HG02623 (cell line): Measurements from ENCODE around the gene CDKN2D.

Source experiments
- ATAC-seq: cut with Tn5 transposase; IDR thresholded peaks from one replicate; pipeline ENCODE4 v1.9.1; 2021; ENCODE audit warnings: moderate library complexity; ENCODE audit not compliant: unreplicated experiment

Gene CDKN2D

GRCh38 chr19:10521461-10522171, 47.2 kb downstream of the CDKN2D start:
- ATAC-seq: no peak

- ATAC-seq: no peak
These were observed 48.0 kb downstream of the CDKN2D start for GRCh38 chr19:10520652-10521318.

GRCh38 chr19:10519421-10519820, 49.4 kb downstream of the CDKN2D start:
- ATAC-seq: no peak

GRCh38 chr19:10518444-10519361, 50.1 kb downstream of the CDKN2D start:
- ATAC-seq: no peak

DNA sequence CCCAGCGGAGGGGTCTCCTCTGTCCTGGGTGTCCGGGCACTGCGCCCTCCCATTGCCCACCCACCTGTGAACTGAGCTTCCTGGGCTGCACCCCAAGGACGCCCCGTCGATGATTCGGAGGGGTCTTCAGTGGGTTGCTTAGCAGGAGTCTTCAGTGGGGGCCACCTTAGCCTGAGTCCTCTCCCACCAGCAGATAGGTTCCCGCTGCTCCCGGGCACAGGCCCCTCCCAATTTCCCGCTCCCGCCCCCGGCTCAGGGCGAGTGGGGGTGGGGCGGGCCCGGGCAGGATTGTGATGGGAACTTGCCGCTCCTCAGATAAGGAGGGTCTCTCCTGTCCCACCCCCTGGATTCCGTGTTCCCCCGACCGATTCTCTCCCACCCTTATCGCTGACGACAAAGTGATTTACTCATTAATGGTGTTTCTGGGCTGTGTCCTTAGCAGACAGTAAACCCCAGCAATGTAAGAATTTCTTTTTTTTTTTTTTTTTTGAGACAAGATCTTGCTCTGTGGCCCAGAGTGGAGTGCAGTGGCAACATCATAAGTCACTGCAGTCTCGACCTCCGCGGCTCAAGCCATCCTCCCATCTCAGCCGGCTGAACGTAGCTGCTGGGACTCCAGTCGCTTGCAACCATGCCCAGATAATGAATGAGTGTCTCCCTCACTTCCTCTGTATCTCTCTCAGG, 50.9 kb downstream of the CDKN2D start:
- no peak for ATAC-seq

DNA sequence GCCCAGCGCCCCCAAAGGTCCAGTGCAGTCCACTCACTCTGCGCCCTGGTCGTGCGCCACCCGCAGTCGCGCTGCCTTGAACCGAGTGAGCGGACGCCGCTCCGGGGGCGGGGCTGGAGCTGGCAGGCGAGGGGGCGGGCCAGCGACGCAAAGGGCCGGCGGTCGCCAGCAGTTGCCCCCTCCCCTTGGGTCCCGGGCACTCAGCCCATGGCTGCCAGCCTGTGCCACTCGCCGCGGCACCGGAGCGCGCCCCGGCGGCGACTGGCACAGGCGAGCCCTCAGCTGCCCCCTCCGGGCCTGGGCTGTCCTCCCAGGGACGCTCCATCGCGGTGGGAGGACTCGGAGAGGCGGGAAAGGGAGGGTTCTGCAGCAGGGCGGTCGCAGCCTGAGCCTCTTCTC, 51.4 kb downstream of the CDKN2D start, which contains the start of gene S1PR5:
TSS of gene S1PR5 (minus strand) at position 87 of the 399 bp plus-strand sequence. CDS start 2,436 bp downstream, outside the sequence.
- ATAC-seq: no peak

- ATAC-seq: no peak
These were observed 52.0 kb downstream of the CDKN2D start for GRCh38 chr19:10516671-10517286.
